Osteocyte (in vitro differentiated cells): ENCODE results near the gene TEDC1. TPM values are rescaled to one million over a fixed set of nuclear protein-coding genes. Genes with fewer than 3 reads are reported as not detected.

ENCODE experiments used
- DNase-seq: peaks from one replicate; pipeline ENCODE4 v3.0.0; 2021; ENCODE audit warnings: mixed read lengths; ENCODE audit not compliant: unreplicated experiment; ENCODE audit errors: extremely low spot score
- H3K27ac Mint-ChIP-seq: one replicate; pipeline ENCODE4 v1.8.0; 2021; ENCODE audit warnings: mild to moderate bottlenecking, mixed read lengths; ENCODE audit not compliant: unreplicated experiment
- H3K27me3 Mint-ChIP-seq: one replicate; pipeline ENCODE4 v1.8.0; 2021; ENCODE audit warnings: mixed read lengths; ENCODE audit not compliant: unreplicated experiment
- H3K36me3 Mint-ChIP-seq: one replicate; pipeline ENCODE4 v1.8.0; 2021; ENCODE audit warnings: mixed read lengths; ENCODE audit not compliant: unreplicated experiment
- H3K4me1 Mint-ChIP-seq: one replicate; pipeline ENCODE4 v1.8.0; 2021; ENCODE audit warnings: mixed read lengths; ENCODE audit not compliant: unreplicated experiment
- H3K4me3 Mint-ChIP-seq: one replicate; pipeline ENCODE4 v1.8.0; 2021; ENCODE audit warnings: mild to moderate bottlenecking, moderate library complexity, mixed read lengths; ENCODE audit not compliant: unreplicated experiment
- H3K9me3 Mint-ChIP-seq: one replicate; pipeline ENCODE4 v1.8.0; 2021; ENCODE audit warnings: mixed read lengths; ENCODE audit not compliant: unreplicated experiment
- total RNA-seq: library from RNA; stranded (reverse); gene quantifications from 2 replicates; pipeline ENCODE4 v1.2.1, GENCODE V29; 2021
- TF ChIP-seq, protein P1 (sequence below): fragments of 200-600 bp; sonication (generic); IDR thresholded peaks from 2 replicates; pipeline ENCODE4 v1.5.0; 2021; ENCODE audit warnings: antibody characterized with exemption, mild to moderate bottlenecking, moderate library complexity

The TEDC1 gene
- total RNA-seq, 1 donor from 2014 or later: 11.0 TPM

DNA sequence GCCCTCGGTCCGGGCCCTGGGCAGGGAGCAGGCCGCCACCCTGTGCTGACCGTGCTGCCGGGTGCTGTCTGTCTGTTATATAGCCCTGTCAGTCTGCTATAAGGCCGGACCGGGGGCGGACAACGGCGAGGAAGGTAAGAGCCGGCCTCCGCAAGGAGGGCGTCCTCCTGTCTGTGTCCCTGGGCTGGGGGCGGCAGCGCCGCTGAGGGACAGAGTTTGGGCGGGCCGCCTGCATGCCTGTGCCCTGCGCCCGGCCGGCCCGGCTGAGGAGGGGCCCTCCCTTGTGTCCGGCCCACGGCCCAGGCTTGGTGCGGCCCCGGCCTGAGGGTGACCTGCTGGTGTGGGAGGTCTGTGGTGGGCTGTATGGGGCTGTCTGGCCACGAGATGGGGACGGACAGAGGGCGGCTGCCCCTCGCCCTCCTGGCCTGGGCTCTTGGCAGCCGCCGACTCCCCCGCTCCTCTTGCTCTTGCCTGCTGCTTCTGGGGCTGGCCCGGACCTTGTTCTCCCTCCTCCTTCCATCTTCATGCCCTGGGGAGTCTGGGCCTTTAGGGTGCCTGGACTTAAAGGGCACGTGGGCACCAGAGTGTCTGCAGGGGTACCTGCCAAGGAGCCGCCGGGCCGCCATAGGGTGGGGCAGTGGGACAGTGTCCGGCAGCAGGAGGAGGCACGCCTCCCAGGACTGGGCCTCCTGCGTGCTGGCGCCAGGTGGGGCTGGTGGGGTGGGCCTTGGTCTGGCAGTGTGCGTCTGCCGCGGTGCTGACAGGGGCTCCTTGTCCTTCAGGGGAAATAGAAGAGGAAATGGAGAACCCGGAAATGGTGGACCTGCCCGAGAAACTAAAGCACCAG, 41.5 kb upstream of the TEDC1 start:
- no peak for DNase-seq
- no peaks in the 10 kb centered on the region for H3K4me1 Mint-ChIP-seq
- no peak overlapping the region for H3K27ac Mint-ChIP-seq
- peaks cover 8% of the 10 kb centered on the region for H3K36me3 Mint-ChIP-seq
- no peaks in the 10 kb centered on the region for H3K27me3 Mint-ChIP-seq
- H3K4me3 Mint-ChIP-seq: no peak overlapping the region
- no peaks in the 10 kb centered on the region for H3K9me3 Mint-ChIP-seq
- TF ChIP-seq, protein P1, sequence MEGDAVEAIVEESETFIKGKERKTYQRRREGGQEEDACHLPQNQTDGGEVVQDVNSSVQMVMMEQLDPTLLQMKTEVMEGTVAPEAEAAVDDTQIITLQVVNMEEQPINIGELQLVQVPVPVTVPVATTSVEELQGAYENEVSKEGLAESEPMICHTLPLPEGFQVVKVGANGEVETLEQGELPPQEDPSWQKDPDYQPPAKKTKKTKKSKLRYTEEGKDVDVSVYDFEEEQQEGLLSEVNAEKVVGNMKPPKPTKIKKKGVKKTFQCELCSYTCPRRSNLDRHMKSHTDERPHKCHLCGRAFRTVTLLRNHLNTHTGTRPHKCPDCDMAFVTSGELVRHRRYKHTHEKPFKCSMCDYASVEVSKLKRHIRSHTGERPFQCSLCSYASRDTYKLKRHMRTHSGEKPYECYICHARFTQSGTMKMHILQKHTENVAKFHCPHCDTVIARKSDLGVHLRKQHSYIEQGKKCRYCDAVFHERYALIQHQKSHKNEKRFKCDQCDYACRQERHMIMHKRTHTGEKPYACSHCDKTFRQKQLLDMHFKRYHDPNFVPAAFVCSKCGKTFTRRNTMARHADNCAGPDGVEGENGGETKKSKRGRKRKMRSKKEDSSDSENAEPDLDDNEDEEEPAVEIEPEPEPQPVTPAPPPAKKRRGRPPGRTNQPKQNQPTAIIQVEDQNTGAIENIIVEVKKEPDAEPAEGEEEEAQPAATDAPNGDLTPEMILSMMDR: no peak

DNA sequence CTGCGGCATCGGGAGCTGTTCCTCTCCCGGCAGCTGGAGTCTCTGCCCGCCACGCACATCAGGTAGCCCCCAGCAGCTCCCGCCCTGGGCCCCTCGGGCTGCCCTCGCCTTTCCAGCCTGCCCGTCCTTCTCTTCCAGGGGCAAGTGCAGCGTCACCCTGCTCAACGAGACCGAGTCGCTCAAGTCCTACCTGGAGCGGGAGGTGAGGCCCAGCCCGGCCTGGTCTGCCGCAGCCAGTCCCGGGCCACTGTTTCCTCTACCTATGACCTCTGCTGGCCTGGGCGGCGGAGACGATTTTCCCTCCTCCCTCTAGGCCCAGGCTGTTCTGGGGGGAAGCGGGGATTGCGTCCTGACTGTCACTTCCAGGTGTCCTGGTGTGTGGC, 40.9 kb upstream of the TEDC1 start:
- no peak overlapping the region for H3K4me3 Mint-ChIP-seq
- H3K36me3 Mint-ChIP-seq: peaks cover 11% of the 10 kb centered on the region
- H3K4me1 Mint-ChIP-seq: no peaks in the 10 kb centered on the region
- TF ChIP-seq, protein P1: no peak
- H3K9me3 Mint-ChIP-seq: no peaks in the 10 kb centered on the region
- H3K27me3 Mint-ChIP-seq: no peaks in the 10 kb centered on the region
- no peak for DNase-seq
- H3K27ac Mint-ChIP-seq: no peak overlapping the region

DNA sequence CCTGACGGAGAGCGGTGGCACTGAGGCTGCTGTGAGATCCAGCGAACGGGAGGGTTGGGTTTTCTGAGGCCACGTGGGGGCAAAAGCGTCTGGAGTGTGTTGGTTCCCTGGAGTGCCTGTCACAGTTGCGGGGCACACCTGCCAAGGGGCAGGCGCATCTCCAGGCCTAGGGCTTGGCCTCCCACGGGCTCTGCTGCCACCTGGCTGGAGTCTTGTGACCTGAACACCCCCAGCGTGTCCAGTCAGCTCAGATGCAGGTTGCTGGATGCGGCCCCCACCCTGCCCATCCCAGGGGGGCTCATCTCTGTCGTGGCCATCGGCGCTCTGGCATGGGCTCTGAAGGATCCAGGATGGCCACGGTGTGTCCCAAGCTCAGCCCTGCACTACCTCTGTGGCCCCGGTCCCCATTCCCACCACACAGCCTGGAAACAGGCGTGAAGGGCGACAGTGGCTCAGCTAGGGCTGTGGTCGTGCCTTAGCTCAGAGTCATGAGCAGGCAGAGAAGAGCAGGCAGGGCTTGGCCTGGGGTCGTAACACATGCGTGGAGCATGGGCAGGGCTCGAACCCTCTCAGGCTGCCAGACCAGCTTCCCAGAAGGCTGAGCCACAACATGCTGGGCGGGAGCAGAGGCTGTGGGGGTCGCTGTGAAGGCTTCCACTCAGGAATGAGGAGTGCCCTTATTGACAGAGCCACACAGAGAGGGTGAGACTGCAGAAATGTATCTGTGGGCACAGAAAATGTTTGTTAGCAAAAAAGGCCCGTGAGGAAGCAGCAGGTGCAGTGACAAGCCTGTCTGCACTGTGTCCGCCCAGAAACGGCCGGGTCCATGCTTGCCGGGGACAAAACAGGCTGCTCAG, 40.0 kb upstream of the TEDC1 start:
- peaks cover 16% of the 10 kb centered on the region for H3K36me3 Mint-ChIP-seq
- no peak overlapping the region for H3K4me3 Mint-ChIP-seq
- no peaks in the 10 kb centered on the region for H3K4me1 Mint-ChIP-seq
- no peak for DNase-seq
- no peaks in the 10 kb centered on the region for H3K27me3 Mint-ChIP-seq
- no peaks in the 10 kb centered on the region for H3K9me3 Mint-ChIP-seq
- TF ChIP-seq, protein P1: no peak
- no peak overlapping the region for H3K27ac Mint-ChIP-seq

DNA sequence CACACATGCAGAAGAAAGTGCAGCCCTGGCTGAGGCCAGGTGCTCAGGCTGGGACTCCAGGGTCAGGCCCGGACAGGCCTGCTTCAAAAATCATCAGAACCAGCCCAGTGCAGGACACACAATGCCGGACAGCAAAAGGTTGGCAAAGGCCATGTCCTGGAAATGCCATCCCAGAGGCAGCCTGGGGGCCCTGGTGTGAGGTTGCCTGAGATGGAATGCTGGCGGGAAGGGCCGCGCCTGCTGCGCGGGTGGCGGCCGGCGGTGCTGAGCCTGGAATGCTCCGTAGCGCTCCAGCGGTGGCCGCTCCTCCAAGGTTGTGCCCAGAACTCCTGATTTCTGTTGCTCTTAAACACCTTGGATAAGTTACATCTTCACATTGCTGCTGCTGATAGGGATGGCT, 38.1 kb upstream of the TEDC1 start:
- TF ChIP-seq, protein P1: no peak
- H3K4me3 Mint-ChIP-seq: no peak overlapping the region
- no peak for DNase-seq
- H3K27ac Mint-ChIP-seq: no peak overlapping the region
- H3K36me3 Mint-ChIP-seq: peaks cover 16% of the 10 kb centered on the region
- H3K4me1 Mint-ChIP-seq: no peaks in the 10 kb centered on the region
- H3K27me3 Mint-ChIP-seq: no peaks in the 10 kb centered on the region
- H3K9me3 Mint-ChIP-seq: no peaks in the 10 kb centered on the region

DNA sequence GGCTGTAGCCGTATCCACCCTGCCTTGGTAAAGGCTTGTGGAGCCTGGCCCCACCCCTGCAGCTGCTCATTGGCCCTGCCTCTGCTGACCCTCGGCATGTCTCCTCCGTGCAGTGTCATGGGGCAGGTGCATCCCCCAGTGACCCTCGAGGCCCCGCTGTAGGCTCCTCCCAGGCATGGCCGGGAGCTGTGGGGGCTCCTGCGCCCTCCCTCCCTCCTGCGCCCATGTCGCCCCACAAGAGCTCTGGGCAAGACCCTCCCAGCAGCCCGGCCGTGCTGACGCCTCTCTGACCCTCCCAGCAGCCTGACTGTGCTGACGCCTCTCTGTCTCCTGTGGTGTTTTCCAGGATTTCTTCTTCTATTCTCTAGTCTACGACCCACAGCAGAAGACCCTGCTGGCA, 37.2 kb upstream of the TEDC1 start:
- DNase-seq: no peak
- Mint-ChIP-seq H3K4me3 (no peak overlapping the region), H3K27me3 (no peaks in the 10 kb centered on the region), H3K27ac (no peak overlapping the region), H3K9me3 (no peaks in the 10 kb centered on the region), H3K4me1 (no peaks in the 10 kb centered on the region), H3K36me3 (peaks cover 16% of the 10 kb centered on the region)
- TF ChIP-seq, protein P1: no peak
